ENCODE results near the gene DNAH10. TPM values are rescaled to one million over a fixed set of nuclear protein-coding genes. Genes with fewer than 3 reads are reported as not detected.

DNAH10 gene
- total RNA-seq, 1 experiment from 2014 or later: 0.09 TPM

DNA sequence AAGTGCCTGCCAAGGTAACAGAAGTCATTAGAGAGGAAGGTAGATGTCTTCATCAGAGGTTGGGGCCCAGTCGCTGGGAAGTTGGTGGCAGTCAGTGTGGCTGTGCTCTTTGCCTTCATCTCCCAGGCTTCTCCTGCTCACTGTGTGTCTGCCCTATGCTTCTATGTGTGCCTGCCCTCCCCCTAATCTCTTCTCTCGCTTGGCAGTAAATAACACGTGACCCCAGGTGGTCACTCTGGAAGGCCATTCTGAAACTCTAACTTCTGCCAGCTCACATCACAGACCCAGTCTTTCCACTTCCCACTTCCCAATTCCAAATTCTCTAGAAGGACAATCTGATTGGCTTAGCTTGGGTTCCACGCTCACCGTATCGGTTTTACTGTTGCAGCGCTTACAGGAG, 220.2 kb downstream of the DNAH10 start:
- Mint-ChIP-seq H3K4me1 (0 out of 2 replicates have a peak, but pooled peaks cover 3% of the 10 kb centered on the region), H3K9me3 (no peaks in the 10 kb centered on the region), H3K27me3 (ENCODE audit: low read depth) (no peaks in the 10 kb centered on the region), H3K27ac (no peak overlapping the region), H3K4me3 (no peak overlapping the region), H3K36me3 (no peaks in the 10 kb centered on the region)
- DNase-seq (ENCODE audit: low spot score) (no peak), ATAC-seq (no peak)
- ChIA-PET POLR2A (no interaction called here), CTCF (no interaction called here)
- TF ChIP-seq, protein P1, sequence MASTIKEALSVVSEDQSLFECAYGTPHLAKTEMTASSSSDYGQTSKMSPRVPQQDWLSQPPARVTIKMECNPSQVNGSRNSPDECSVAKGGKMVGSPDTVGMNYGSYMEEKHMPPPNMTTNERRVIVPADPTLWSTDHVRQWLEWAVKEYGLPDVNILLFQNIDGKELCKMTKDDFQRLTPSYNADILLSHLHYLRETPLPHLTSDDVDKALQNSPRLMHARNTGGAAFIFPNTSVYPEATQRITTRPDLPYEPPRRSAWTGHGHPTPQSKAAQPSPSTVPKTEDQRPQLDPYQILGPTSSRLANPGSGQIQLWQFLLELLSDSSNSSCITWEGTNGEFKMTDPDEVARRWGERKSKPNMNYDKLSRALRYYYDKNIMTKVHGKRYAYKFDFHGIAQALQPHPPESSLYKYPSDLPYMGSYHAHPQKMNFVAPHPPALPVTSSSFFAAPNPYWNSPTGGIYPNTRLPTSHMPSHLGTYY (CRISPR knock-in tag; IDR thresholded peaks at IDR 0.05): no peak
- no peak for TF ChIP-seq ZNF138 (CRISPR knock-in tag; conservative IDR thresholded peaks at IDR 0.05)
- TF ChIP-seq, protein P2, sequence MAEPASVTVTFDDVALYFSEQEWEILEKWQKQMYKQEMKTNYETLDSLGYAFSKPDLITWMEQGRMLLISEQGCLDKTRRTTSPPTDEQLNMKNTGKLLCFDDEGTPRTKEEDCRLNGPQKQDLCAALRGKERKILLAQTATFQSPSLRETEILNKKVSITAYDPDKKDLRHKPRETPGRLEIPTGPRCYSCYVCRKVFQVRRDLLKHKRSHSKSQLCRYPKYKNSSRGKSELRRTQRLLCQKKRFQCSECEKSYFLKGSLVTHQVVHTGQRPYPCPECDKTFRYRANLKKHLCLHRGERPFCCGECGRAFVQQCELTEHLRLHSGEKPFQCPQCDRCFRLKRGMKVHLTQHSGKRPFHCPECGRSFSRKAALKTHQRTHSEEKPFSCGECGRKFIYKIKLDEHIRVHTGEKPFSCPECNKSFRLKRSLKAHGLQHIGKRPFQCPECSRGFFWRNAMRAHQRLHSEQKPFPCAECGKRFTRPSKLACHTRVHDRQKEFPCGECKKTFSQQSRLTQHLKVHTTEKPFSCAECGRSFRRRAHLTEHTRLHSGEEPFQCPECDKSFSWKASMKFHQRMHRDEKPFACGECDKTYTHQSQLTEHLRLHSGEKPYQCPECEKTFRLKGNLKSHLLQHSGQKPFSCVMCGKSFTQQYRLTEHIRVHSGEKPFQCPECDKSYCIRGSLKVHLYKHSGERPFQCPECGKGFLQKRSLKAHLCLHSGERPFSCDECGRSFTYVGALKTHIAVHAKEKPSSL (CRISPR knock-in tag; conservative IDR thresholded peaks at IDR 0.05): no peak
- no peak for TF ChIP-seq SOX15 (CRISPR knock-in tag; IDR thresholded peaks at IDR 0.05)
- TF ChIP-seq, protein P3, sequence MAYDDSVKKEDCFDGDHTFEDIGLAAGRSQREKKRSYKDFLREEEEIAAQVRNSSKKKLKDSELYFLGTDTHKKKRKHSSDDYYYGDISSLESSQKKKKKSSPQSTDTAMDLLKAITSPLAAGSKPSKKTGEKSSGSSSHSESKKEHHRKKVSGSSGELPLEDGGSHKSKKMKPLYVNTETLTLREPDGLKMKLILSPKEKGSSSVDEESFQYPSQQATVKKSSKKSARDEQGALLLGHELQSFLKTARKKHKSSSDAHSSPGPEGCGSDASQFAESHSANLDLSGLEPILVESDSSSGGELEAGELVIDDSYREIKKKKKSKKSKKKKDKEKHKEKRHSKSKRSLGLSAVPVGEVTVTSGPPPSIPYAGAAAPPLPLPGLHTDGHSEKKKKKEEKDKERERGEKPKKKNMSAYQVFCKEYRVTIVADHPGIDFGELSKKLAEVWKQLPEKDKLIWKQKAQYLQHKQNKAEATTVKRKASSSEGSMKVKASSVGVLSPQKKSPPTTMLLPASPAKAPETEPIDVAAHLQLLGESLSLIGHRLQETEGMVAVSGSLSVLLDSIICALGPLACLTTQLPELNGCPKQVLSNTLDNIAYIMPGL (CRISPR knock-in tag; IDR thresholded peaks at IDR 0.05): no peak
- no peak for TF ChIP-seq FOXP1 (CRISPR knock-in tag; IDR thresholded peaks at IDR 0.05; ENCODE audit: borderline replicate concordance)
- TF ChIP-seq ZNF263 (CRISPR knock-in tag; IDR thresholded peaks at IDR 0.05; ENCODE audit: low read depth): no peak
- no peak for TF ChIP-seq NFE2L1 (CRISPR knock-in tag; IDR thresholded peaks at IDR 0.05)
- no peak for TF ChIP-seq RORB (CRISPR knock-in tag; IDR thresholded peaks at IDR 0.05)
- TF ChIP-seq, protein P4, sequence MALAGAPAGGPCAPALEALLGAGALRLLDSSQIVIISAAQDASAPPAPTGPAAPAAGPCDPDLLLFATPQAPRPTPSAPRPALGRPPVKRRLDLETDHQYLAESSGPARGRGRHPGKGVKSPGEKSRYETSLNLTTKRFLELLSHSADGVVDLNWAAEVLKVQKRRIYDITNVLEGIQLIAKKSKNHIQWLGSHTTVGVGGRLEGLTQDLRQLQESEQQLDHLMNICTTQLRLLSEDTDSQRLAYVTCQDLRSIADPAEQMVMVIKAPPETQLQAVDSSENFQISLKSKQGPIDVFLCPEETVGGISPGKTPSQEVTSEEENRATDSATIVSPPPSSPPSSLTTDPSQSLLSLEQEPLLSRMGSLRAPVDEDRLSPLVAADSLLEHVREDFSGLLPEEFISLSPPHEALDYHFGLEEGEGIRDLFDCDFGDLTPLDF (CRISPR knock-in tag; IDR thresholded peaks at IDR 0.05): no peak
- no peak for TF ChIP-seq ZNF423 (CRISPR knock-in tag; IDR thresholded peaks at IDR 0.05)
- TF ChIP-seq ZNF317 (CRISPR knock-in tag; IDR thresholded peaks at IDR 0.05; ENCODE audit: borderline replicate concordance, low read depth): no peak
- TF ChIP-seq JAZF1 (CRISPR knock-in tag; IDR thresholded peaks at IDR 0.05): no peak
- TF ChIP-seq, protein P5, sequence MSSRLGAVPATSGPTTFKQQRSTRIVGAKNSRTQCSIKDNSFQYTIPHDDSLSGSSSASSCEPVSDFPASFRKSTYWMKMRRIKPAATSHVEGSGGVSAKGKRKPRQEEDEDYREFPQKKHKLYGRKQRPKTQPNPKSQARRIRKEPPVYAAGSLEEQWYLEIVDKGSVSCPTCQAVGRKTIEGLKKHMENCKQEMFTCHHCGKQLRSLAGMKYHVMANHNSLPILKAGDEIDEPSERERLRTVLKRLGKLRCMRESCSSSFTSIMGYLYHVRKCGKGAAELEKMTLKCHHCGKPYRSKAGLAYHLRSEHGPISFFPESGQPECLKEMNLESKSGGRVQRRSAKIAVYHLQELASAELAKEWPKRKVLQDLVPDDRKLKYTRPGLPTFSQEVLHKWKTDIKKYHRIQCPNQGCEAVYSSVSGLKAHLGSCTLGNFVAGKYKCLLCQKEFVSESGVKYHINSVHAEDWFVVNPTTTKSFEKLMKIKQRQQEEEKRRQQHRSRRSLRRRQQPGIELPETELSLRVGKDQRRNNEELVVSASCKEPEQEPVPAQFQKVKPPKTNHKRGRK (CRISPR knock-in tag; IDR thresholded peaks at IDR 0.05; ENCODE audit: borderline replicate concordance): no peak
- no peak for TF ChIP-seq NFATC4 (CRISPR knock-in tag; IDR thresholded peaks at IDR 0.05)
- TF ChIP-seq ZNF232 (CRISPR knock-in tag; IDR thresholded peaks at IDR 0.05): no peak

DNA sequence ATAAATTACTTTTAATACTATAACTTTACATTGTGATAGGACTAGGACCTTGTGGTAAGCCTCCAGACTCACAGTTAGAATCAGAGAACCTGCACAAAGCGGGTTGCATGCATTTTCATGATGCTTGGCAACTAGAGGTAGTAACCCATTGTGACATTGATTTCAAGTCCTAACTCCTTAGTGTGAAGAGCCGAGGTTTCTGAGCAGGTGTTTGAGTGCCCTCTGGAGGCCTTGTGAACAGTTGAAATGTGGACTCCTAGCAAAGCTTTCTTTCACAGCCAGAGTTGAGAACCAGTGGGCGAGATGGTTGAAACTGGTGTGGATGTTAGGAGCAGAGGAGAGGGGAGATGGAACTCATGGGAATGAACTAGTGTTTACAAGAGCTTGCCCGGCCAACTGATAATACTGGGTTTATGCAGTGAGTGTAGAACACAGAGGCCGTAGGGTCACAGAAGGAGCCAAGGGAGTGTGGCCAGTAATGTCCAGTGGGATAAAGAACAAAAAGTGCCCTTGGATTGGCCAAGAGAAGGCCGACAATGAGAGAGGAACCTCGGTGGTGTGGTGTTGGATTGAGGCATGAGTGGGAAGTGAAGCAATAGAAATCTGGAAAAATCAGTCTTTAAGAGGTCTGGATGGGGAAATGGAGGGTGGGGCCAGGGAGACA, 221.9 kb downstream of the DNAH10 start:
- DNase-seq (ENCODE audit: low spot score): peak; percentile 29
- Mint-ChIP-seq H3K27ac (no peak overlapping the region), H3K36me3 (0 out of 2 replicates have a peak, but pooled peaks cover 7% of the 10 kb centered on the region), H3K4me3 (no peak overlapping the region), H3K4me1 (0 out of 2 replicates have a peak, but pooled peaks cover 3% of the 10 kb centered on the region), H3K27me3 (ENCODE audit: low read depth) (no peaks in the 10 kb centered on the region), H3K9me3 (no peaks in the 10 kb centered on the region)
- ChIA-PET POLR2A (no interaction called here), CTCF (interaction anchor here (0.7 to 1.4 kb wide), 18 partner anchors 8 to 222 kb away, joined by 3 to 7 read pairs (median 3); partner anchors contain the start of genes CCDC92 and ZNF664)
- TF ChIP-seq FOXK1 (CRISPR knock-in tag; IDR thresholded peaks at IDR 0.05) (no peak), KAT7 (CRISPR knock-in tag; IDR thresholded peaks at IDR 0.05; ENCODE audit: borderline replicate concordance) (no peak), MYBL2 (CRISPR knock-in tag; IDR thresholded peaks at IDR 0.05) (no peak), GRHL2 (CRISPR knock-in tag; IDR thresholded peaks at IDR 0.05; ENCODE audit: insufficient replicate concordance, severe bottlenecking) (no peak)
- TF ChIP-seq, protein P6, sequence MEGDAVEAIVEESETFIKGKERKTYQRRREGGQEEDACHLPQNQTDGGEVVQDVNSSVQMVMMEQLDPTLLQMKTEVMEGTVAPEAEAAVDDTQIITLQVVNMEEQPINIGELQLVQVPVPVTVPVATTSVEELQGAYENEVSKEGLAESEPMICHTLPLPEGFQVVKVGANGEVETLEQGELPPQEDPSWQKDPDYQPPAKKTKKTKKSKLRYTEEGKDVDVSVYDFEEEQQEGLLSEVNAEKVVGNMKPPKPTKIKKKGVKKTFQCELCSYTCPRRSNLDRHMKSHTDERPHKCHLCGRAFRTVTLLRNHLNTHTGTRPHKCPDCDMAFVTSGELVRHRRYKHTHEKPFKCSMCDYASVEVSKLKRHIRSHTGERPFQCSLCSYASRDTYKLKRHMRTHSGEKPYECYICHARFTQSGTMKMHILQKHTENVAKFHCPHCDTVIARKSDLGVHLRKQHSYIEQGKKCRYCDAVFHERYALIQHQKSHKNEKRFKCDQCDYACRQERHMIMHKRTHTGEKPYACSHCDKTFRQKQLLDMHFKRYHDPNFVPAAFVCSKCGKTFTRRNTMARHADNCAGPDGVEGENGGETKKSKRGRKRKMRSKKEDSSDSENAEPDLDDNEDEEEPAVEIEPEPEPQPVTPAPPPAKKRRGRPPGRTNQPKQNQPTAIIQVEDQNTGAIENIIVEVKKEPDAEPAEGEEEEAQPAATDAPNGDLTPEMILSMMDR (IDR thresholded peaks at IDR 0.05): peak; percentile 23; the same call in 1 of the 2 replicates
- TF ChIP-seq, protein P7, sequence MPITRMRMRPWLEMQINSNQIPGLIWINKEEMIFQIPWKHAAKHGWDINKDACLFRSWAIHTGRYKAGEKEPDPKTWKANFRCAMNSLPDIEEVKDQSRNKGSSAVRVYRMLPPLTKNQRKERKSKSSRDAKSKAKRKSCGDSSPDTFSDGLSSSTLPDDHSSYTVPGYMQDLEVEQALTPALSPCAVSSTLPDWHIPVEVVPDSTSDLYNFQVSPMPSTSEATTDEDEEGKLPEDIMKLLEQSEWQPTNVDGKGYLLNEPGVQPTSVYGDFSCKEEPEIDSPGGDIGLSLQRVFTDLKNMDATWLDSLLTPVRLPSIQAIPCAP (CRISPR knock-in tag; IDR thresholded peaks at IDR 0.05): no peak
- peak; percentile 86 for ATAC-seq
